Brain microvascular endothelial cell (primary cell): ENCODE results near the gene NAV1.

Source experiments
- DNase-seq: peaks from one replicate; pipeline ENCODE4 v3.0.0-alpha.2; 2020
- H3K27ac ChIP-seq: fragments of 250-450 bp; sonication (Bioruptor Pico); 2 replicates; pipeline ENCODE4 v1.5.1; 2020; ENCODE audit warnings: mild to moderate bottlenecking, moderate library complexity
- H3K27me3 ChIP-seq: fragments of 250-450 bp; sonication (Bioruptor Pico); replicated peaks from 2 replicates; pipeline ENCODE4 v1.5.1; 2020; ENCODE audit warnings: mild to moderate bottlenecking
- H3K36me3 ChIP-seq: fragments of 250-450 bp; sonication (Bioruptor Pico); replicated peaks from 2 replicates; pipeline ENCODE4 v1.5.1; 2020; ENCODE audit warnings: mild to moderate bottlenecking
- H3K4me3 ChIP-seq: 2 replicates; pipeline ENCODE4 v1.5.1; 2011; ENCODE audit warnings: low read depth, mild to moderate bottlenecking, control low read depth, low read length, moderate library complexity
- CTCF ChIP-seq: IDR thresholded peaks from 2 replicates; pipeline ENCODE4 v1.5.1; 2011; ENCODE audit warnings: low read depth, mild to moderate bottlenecking, moderate library complexity, low read length, control low read depth, inconsistent platforms; ENCODE audit errors: missing control alignments
- in situ Hi-C: cut with HindIII; loops from 2 replicates; pipeline ENCODE4 v1.10.0; 2017; ENCODE audit warnings: low sequenced_read_pairs, low pct_ligation_motif_present

Gene NAV1

GRCh38 chr1:201565024-201565730 lies 26.2 kb downstream of the NAV1 start:
- H3K36me3 ChIP-seq, result no peaks in the 10 kb centered on the region
- H3K4me3 ChIP-seq, result no peak overlapping the region

GRCh38 chr1:201565771-201566528 lies 27.0 kb downstream of the NAV1 start:
- no peak overlapping the region for H3K4me3 ChIP-seq
- no peak overlapping the region for H3K27ac ChIP-seq
- in situ Hi-C loops, result no loop called here
- H3K36me3 ChIP-seq, result no peaks in the 10 kb centered on the region
- H3K27me3 ChIP-seq, result no peaks in the 10 kb centered on the region
- TF ChIP-seq CTCF, result no peak
- no peak for DNase-seq

More at GRCh38 chr1:201565024-201565730, 26.2 kb downstream of the NAV1 start:
- no peaks in the 10 kb centered on the region for H3K27me3 ChIP-seq
- no peak for TF ChIP-seq CTCF
- H3K27ac ChIP-seq, result no peak overlapping the region
- DNase-seq, result no peak
- in situ Hi-C loops, result no loop called here

- Histone ChIP-seq H3K27me3 (no peaks in the 10 kb centered on the region), H3K27ac (no peak overlapping the region), H3K36me3 (no peaks in the 10 kb centered on the region), H3K4me3 (no peak overlapping the region)
- TF ChIP-seq CTCF, result no peak
- in situ Hi-C loops, result no loop called here
- DNase-seq, result no peak
Measured at GRCh38 chr1:201566529-201566823, 27.5 kb downstream of the NAV1 start.

- in situ Hi-C loops, result no loop called here
- no peak for DNase-seq
- Histone ChIP-seq H3K27ac (no peak overlapping the region), H3K36me3 (no peaks in the 10 kb centered on the region), H3K4me3 (no peak overlapping the region), H3K27me3 (no peaks in the 10 kb centered on the region)
- no peak for TF ChIP-seq CTCF
Measured at GRCh38 chr1:201566933-201567801, 28.2 kb downstream of the NAV1 start.

GRCh38 chr1:201568265-201568664 lies 29.3 kb downstream of the NAV1 start:
- in situ Hi-C loops, result no loop called here
- Histone ChIP-seq H3K27ac (no peak overlapping the region), H3K4me3 (no peak overlapping the region), H3K36me3 (no peaks in the 10 kb centered on the region), H3K27me3 (no peaks in the 10 kb centered on the region)
- TF ChIP-seq CTCF, result no peak
- DNase-seq, result no peak
